Activated CD4-positive, alpha-beta T cell treated with anti-CD3 and anti-CD28 coated beads, Interleukin-2, amount 10 ng/mL, durations not matched to agents 24 days and 14 days (primary cell): ENCODE measurements around the gene CLK1. TPM values are rescaled to one million over a fixed set of nuclear protein-coding genes. Genes with fewer than 3 reads are reported as not detected.
"Not testable (repeated sequence)": the region's sequence is repeated elsewhere in the genome, so short reads cannot be mapped to it uniquely, and the experiment has no call there.

Experiments
- DNase-seq: peaks from one replicate; pipeline ENCODE4 v3.0.0; 2022
- H3K27ac Mint-ChIP-seq: one replicate; pipeline ENCODE4 v1.8.0; 2022; ENCODE audit warnings: mild to moderate bottlenecking, mixed read lengths
- H3K27me3 Mint-ChIP-seq: one replicate; pipeline ENCODE4 v1.8.0; 2022; ENCODE audit warnings: mixed read lengths
- H3K36me3 Mint-ChIP-seq: one replicate; pipeline ENCODE4 v1.8.0; 2022; ENCODE audit warnings: low read depth, mild to moderate bottlenecking, mixed read lengths
- H3K4me1 Mint-ChIP-seq: one replicate; pipeline ENCODE4 v1.8.0; 2021; ENCODE audit warnings: mixed read lengths
- H3K4me3 Mint-ChIP-seq: one replicate; pipeline ENCODE4 v1.8.0; 2022; ENCODE audit warnings: mild to moderate bottlenecking, moderate library complexity, mixed read lengths
- H3K9me3 Mint-ChIP-seq: one replicate; pipeline ENCODE4 v1.8.0; 2021; ENCODE audit warnings: mixed read lengths
- intact Hi-C: fragments of 100-400 bp; cut with micrococcal nuclease; formaldehyde crosslinking; loops from one replicate; pipeline ENCODE4 v1.15.1; 2023
- total RNA-seq: library from RNA; stranded (reverse); gene quantifications from 2 replicates; pipeline ENCODE4 v1.2.3, GENCODE V29; 2022

The CLK1 gene
- total RNA-seq, 1 donor from 2014 or later = 99.3 TPM

GRCh38 chr2:200843993-200844948, 20.2 kb downstream of the CLK1 start:
- Mint-ChIP-seq H3K27me3 (no peaks in the 10 kb centered on the region), H3K9me3 (no peaks in the 10 kb centered on the region), H3K4me3 (no peak overlapping the region), H3K36me3 (no peaks in the 10 kb centered on the region), H3K4me1 (no peaks in the 10 kb centered on the region), H3K27ac (no peak overlapping the region)
- no peak for DNase-seq
- intact Hi-C loops = no loop called here

GRCh38 chr2:200839513-200839912, 24.9 kb downstream of the CLK1 start:
- peaks cover 2% of the 10 kb centered on the region for H3K36me3 Mint-ChIP-seq
- no peak for DNase-seq
- no peaks in the 10 kb centered on the region for H3K4me1 Mint-ChIP-seq
- no peak overlapping the region for H3K4me3 Mint-ChIP-seq
- H3K9me3 Mint-ChIP-seq = peaks cover 16% of the 10 kb centered on the region
- H3K27me3 Mint-ChIP-seq = no peaks in the 10 kb centered on the region
- intact Hi-C loops = no loop called here
- no peak overlapping the region for H3K27ac Mint-ChIP-seq

GRCh38 chr2:200834701-200835100, 29.8 kb downstream of the CLK1 start:
- DNase-seq = no peak
- peaks cover 16% of the 10 kb centered on the region for H3K9me3 Mint-ChIP-seq
- peaks cover 2% of the 10 kb centered on the region for H3K27me3 Mint-ChIP-seq
- H3K27ac Mint-ChIP-seq = no peak overlapping the region
- no peak overlapping the region for H3K4me3 Mint-ChIP-seq
- intact Hi-C loops = no loop called here
- H3K36me3 Mint-ChIP-seq = peaks cover 2% of the 10 kb centered on the region
- peaks cover 2% of the 10 kb centered on the region for H3K4me1 Mint-ChIP-seq

- H3K36me3 Mint-ChIP-seq = peaks cover 16% of the 10 kb centered on the region
- no peak for DNase-seq
- peaks cover 7% of the 10 kb centered on the region for H3K4me1 Mint-ChIP-seq
- H3K27ac Mint-ChIP-seq = no peak overlapping the region
- H3K27me3 Mint-ChIP-seq = peaks cover 2% of the 10 kb centered on the region
- intact Hi-C loops = loop anchor here (2.0 kb wide), 1 partner anchor 14 kb away; no protein-coding TSS in a partner anchor
- no peaks in the 10 kb centered on the region for H3K9me3 Mint-ChIP-seq
- no peak overlapping the region for H3K4me3 Mint-ChIP-seq
These were observed 35.2 kb downstream of the CLK1 start for GRCh38 chr2:200829258-200829655.

GRCh38 chr2:200828572-200829257, 35.7 kb downstream of the CLK1 start:
- H3K4me3 Mint-ChIP-seq = no peak overlapping the region
- peaks cover 19% of the 10 kb centered on the region for H3K36me3 Mint-ChIP-seq
- H3K9me3 Mint-ChIP-seq = no peaks in the 10 kb centered on the region
- H3K27me3 Mint-ChIP-seq = peaks cover 2% of the 10 kb centered on the region
- intact Hi-C loops = loop anchor here (2.0 kb wide), 1 partner anchor 14 kb away; no protein-coding TSS in a partner anchor
- no peak for DNase-seq
- H3K4me1 Mint-ChIP-seq = peaks cover 7% of the 10 kb centered on the region
- no peak overlapping the region for H3K27ac Mint-ChIP-seq

GRCh38 chr2:200828104-200828503, 36.4 kb downstream of the CLK1 start:
- H3K27ac Mint-ChIP-seq = no peak overlapping the region

GRCh38 chr2:200821686-200822245, 42.7 kb downstream of the CLK1 start:
- intact Hi-C loops = no loop called here
- Mint-ChIP-seq H3K27ac (peak overlapping the region; percentile 25), H3K4me1 (peaks cover 13% of the 10 kb centered on the region), H3K27me3 (no peaks in the 10 kb centered on the region), H3K9me3 (no peaks in the 10 kb centered on the region), H3K36me3 (peaks cover 60% of the 10 kb centered on the region), H3K4me3 (no peak overlapping the region)
- DNase-seq = no peak

More at GRCh38 chr2:200828104-200828503, 36.4 kb downstream of the CLK1 start:
- H3K27me3 Mint-ChIP-seq = peaks cover 2% of the 10 kb centered on the region
- no peak for DNase-seq
- H3K36me3 Mint-ChIP-seq = peaks cover 19% of the 10 kb centered on the region
- H3K4me1 Mint-ChIP-seq = peaks cover 7% of the 10 kb centered on the region
- H3K9me3 Mint-ChIP-seq = no peaks in the 10 kb centered on the region
- intact Hi-C loops = loop anchor here (2.0 kb wide), 1 partner anchor 13 kb away; no protein-coding TSS in a partner anchor
- H3K4me3 Mint-ChIP-seq = no peak overlapping the region

- H3K4me1 Mint-ChIP-seq = peaks cover 21% of the 10 kb centered on the region
- no peak for DNase-seq
- intact Hi-C loops = no loop called here
- H3K36me3 Mint-ChIP-seq = peaks cover 66% of the 10 kb centered on the region
- no peak overlapping the region for H3K4me3 Mint-ChIP-seq
- no peaks in the 10 kb centered on the region for H3K9me3 Mint-ChIP-seq
- peak overlapping the region; percentile 67 for H3K27ac Mint-ChIP-seq
- no peaks in the 10 kb centered on the region for H3K27me3 Mint-ChIP-seq
These were observed 43.8 kb downstream of the CLK1 start for GRCh38 chr2:200820573-200821234.

- H3K27me3 Mint-ChIP-seq, H3K9me3 Mint-ChIP-seq, DNase-seq, H3K4me3 Mint-ChIP-seq, H3K27ac Mint-ChIP-seq: not testable (repeated sequence)
- intact Hi-C loops = loop anchor here (10.0 kb wide), 1 partner anchor 1816 kb away; the partner anchor contains the start of gene FAM117B
- peaks cover 39% of the 10 kb centered on the region for H3K4me1 Mint-ChIP-seq
- peaks cover 77% of the 10 kb centered on the region for H3K36me3 Mint-ChIP-seq
These were observed 45.7 kb downstream of the CLK1 start for GRCh38 chr2:200818732-200819131.

- intact Hi-C loops = loop anchor here (1.0 to 10.0 kb wide), 10 partner anchors 14 to 1820 kb away; partner anchors contain the start of genes CASP10, CFLAR, FAM117B and HYCC2
- Mint-ChIP-seq H3K27me3 (peaks cover 2% of the 10 kb centered on the region), H3K9me3 (no peaks in the 10 kb centered on the region), H3K27ac (peak overlapping the region; percentile 84), H3K4me3 (peak overlapping the region; percentile 100), H3K36me3 (peaks cover 70% of the 10 kb centered on the region), H3K4me1 (peaks cover 48% of the 10 kb centered on the region)
- DNase-seq = no peak
These were observed 49.5 kb downstream of the CLK1 start for GRCh38 chr2:200814917-200815316.

GRCh38 chr2:200814276-200814815, 50.1 kb downstream of the CLK1 start:
- H3K36me3 Mint-ChIP-seq = peaks cover 66% of the 10 kb centered on the region
- H3K27me3 Mint-ChIP-seq = peaks cover 2% of the 10 kb centered on the region
- no peaks in the 10 kb centered on the region for H3K9me3 Mint-ChIP-seq
- H3K4me3 Mint-ChIP-seq = peak overlapping the region; percentile 100
- DNase-seq = peak; percentile 64
- intact Hi-C loops = loop anchor here (1.0 to 10.0 kb wide), 10 partner anchors 14 to 1820 kb away; partner anchors contain the start of genes CASP10, CFLAR, FAM117B and HYCC2
- peaks cover 51% of the 10 kb centered on the region for H3K4me1 Mint-ChIP-seq
- H3K27ac Mint-ChIP-seq = peak overlapping the region; percentile 84

- DNase-seq = peak; percentile 90
- no peaks in the 10 kb centered on the region for H3K9me3 Mint-ChIP-seq
- peaks cover 47% of the 10 kb centered on the region for H3K36me3 Mint-ChIP-seq
- H3K4me1 Mint-ChIP-seq = peaks cover 45% of the 10 kb centered on the region
- intact Hi-C loops = loop anchor here (1.0 to 10.0 kb wide), 11 partner anchors 77 to 1822 kb away; partner anchors contain the start of genes CASP10, FAM117B, HYCC2 and MAIP1
- peak overlapping the region; percentile 99 for H3K27ac Mint-ChIP-seq
- H3K27me3 Mint-ChIP-seq = peaks cover 2% of the 10 kb centered on the region
- peak overlapping the region; percentile 100 for H3K4me3 Mint-ChIP-seq
These were observed 52.1 kb downstream of the CLK1 start for GRCh38 chr2:200812122-200813022.
